Adrenal gland (tissue), 12 donors: ENCODE measurements around the gene SCAMP2. TPM values are rescaled to one million over a fixed set of nuclear protein-coding genes. Genes with fewer than 3 reads are reported as not detected.

Experiments
- DNase-seq, 7 donors: peaks; one replicate each; pipeline ENCODE4 v3.0.0-alpha.2; 2019 to 2020
- H3K27ac ChIP-seq, 5 donors: fragments of 200-600 bp; sonication (generic) in 4 of 5; 1 replicate in 3 of 5; 2 replicates in 2 of 5; pipeline versions ENCODE4 v1.5.1 to v1.8.0; 2016 to 2020; ENCODE audit warnings: mild to moderate bottlenecking in 1 of 5
- H3K27me3 ChIP-seq: fragments of 200-600 bp; 2 replicates; pipeline ENCODE4 v1.8.0; 2021
- H3K36me3 ChIP-seq, 2 donors: fragments of 200-600 bp; replicated peaks in 1 of 2; 1 replicate in 1 of 2; 2 replicates in 1 of 2; pipeline versions ENCODE4 v1.5.1 to v1.8.0; 2018 to 2022
- H3K4me1 ChIP-seq, 2 donors: fragments of 200-600 bp; replicated peaks in 1 of 2; 1 replicate in 1 of 2; 2 replicates in 1 of 2; pipeline versions ENCODE4 v1.5.1 to v1.8.0; 2018 to 2021
- H3K4me3 ChIP-seq, 4 donors: fragments of 200-600 bp; sonication (generic) in 3 of 4; one replicate each; pipeline ENCODE4 v1.5.1; 2016 to 2018
- H3K9me3 ChIP-seq, 3 donors: fragments of 200-600 bp; sonication (generic) in 1 of 3; replicated peaks in 1 of 3; 1 replicate in 2 of 3; 2 replicates in 1 of 3; pipeline versions ENCODE4 v1.5.1 to v1.8.0; 2016 to 2021
- CTCF ChIP-seq, 6 experiments: fragments of 450-650 bp in 4 of 6; fragments of 200-600 bp in 2 of 6; sonication (generic) in 1 of 6; IDR thresholded peaks; 1 replicate in 5 of 6; 2 replicates in 1 of 6; pipeline versions ENCODE4 v1.5.1 to v1.8.0; 2016 to 2021; ENCODE audit warnings: antibody characterized with exemption in 6 of 6, mild to moderate bottlenecking in 2 of 6, moderate library complexity in 1 of 6
- POLR2A ChIP-seq, 2 donors: fragments of 450-650 bp; IDR thresholded peaks; one replicate each; pipeline ENCODE4 v1.6.1; 2017; ENCODE audit warnings: antibody characterized with exemption in 2 of 2, mild to moderate bottlenecking in 2 of 2, moderate library complexity in 1 of 2
- WGBS, 4 donors: extraction: QIAGEN DNeasy Blood & Tissue Kit in 2 of 4; methylation state at CpG; one replicate each; pipeline versions ENCODE4 v1.1.5 to v1.1.7; 2013 to 2017; 5-methylcytosine and 5-hydroxymethylcytosine counted together
- intact Hi-C, 2 donors: fragments of 100-400 bp; cut with DNase I; formaldehyde crosslinking; loops; one replicate each; pipeline versions ENCODE4 v1.14.1 to v1.15.0; 2022 to 2023
- polyA plus RNA-seq, 3 donors: library from polyadenylated mRNA; stranded (reverse); fragments of 200-250 nt in 2 of 3; fragments of 350-450 nt in 1 of 3; fragmentation: Illumina TruSeq in 1 of 3; extraction: RNeasy Lipid Tissue Mini Kit (QIAGEN cat#74804) in 1 of 3; gene quantifications; one replicate each; pipeline ENCODE4 v1.2.3, GENCODE V29; 2013 to 2014
- total RNA-seq, 9 donors: library from RNA; depleted of rRNA in 4 of 9; stranded (reverse); fragments of >200 nt in 4 of 9; fragments of 120-200 nt in 1 of 9; fragmentation: NEBNext Ultra II Directional in 1 of 9; extraction: Animal tissue kit (Norgen Biotek cat#: 25700) in 1 of 9; gene quantifications; one replicate each; pipeline versions ENCODE4 v1.1.0 to v1.2.4, GENCODE V29; 2013 to 2023
- donor health status: healthy with polysubstance abuse.
- donor health status: Bipolar disorder and iron deficiency.
- donor health status: DM: yes; HTN: yes; CAD: no.
- donor health status: DM: no; HTN: no; CAD: no.
- donor health status: DM: no; HTN: no; CAD: no.
- donor health status: DM: yes; HTN: yes; CAD: no.

Gene SCAMP2
- total and polyA plus RNA-seq, 12 donors: 29.5 to 185 (median 98.7) TPM

- no peak for DNase-seq
- Histone ChIP-seq H3K4me1 (peaks cover 18 to 29% of the 10 kb centered on the region in 2 donors), H3K4me3 (no peak overlapping the region), H3K27me3 (no peaks in the 10 kb centered on the region), H3K27ac (no peak overlapping the region), H3K9me3 (no peaks in the 10 kb centered on the region), H3K36me3 (peaks cover 0 to 7% of the 10 kb centered on the region in 2 donors)
- TF ChIP-seq CTCF (IDR thresholded peaks at IDR 0.05) (no peak), POLR2A (IDR thresholded peaks at IDR 0.05) (no peak)
- intact Hi-C loops: loop anchor here (5.0 to 10.0 kb wide), 3 partner anchors 55 to 67 kb away; partner anchors contain the start of gene MPI (in 1 of the 2)
- 85 to 90% (median 86%) methylated on average over 18 to 31 of the region's 31 CpGs for WGBS, 4 donors
Measured at GRCh38 chr15:74839526-74840395, 33.4 kb downstream of the SCAMP2 start.

- intact Hi-C loops: loop anchor here (5.0 kb wide), 2 partner anchors 62 to 67 kb away; no protein-coding TSS in a partner anchor
- no peak overlapping the region for H3K27ac ChIP-seq
- no peaks in the 10 kb centered on the region for H3K9me3 ChIP-seq
- H3K4me1 ChIP-seq: peaks cover 17 to 25% of the 10 kb centered on the region in 2 donors
- H3K27me3 ChIP-seq: no peaks in the 10 kb centered on the region
- no peak overlapping the region for H3K4me3 ChIP-seq
- H3K36me3 ChIP-seq: peaks cover 0 to 6% of the 10 kb centered on the region in 2 donors
- TF ChIP-seq CTCF (IDR thresholded peaks at IDR 0.05) (no peak), POLR2A (IDR thresholded peaks at IDR 0.05) (no peak)
- 85 to 93% (median 88%) methylated on average over 7 to 11 of the region's 11 CpGs for WGBS, 4 donors
- no peak for DNase-seq
Measured at GRCh38 chr15:74838746-74839525, 34.2 kb downstream of the SCAMP2 start.

GRCh38 chr15:74838137-74838516, 35.0 kb downstream of the SCAMP2 start:
- Histone ChIP-seq H3K4me3 (no peak overlapping the region), H3K27me3 (no peaks in the 10 kb centered on the region), H3K4me1 (peaks cover 10 to 17% of the 10 kb centered on the region in 2 donors), H3K9me3 (no peaks in the 10 kb centered on the region), H3K27ac (no peak overlapping the region), H3K36me3 (peaks cover 0 to 6% of the 10 kb centered on the region in 2 donors)
- DNase-seq: no peak
- TF ChIP-seq CTCF (IDR thresholded peaks at IDR 0.05) (no peak), POLR2A (IDR thresholded peaks at IDR 0.05) (no peak)
- intact Hi-C loops: loop anchor here (5.0 kb wide), 2 partner anchors 61 to 66 kb away; no protein-coding TSS in a partner anchor
- 77 to 100% (median 91%) methylated on average over 1 to 10 of the region's 10 CpGs for WGBS, 4 donors
